NCI-H2196 (cell line): ENCODE measurements around the gene DNM3.

Experiments used
- DNase-seq: peaks from one replicate; lab custom pipeline; 2025; ENCODE audit not compliant: unreplicated experiment; lab: John Stamatoyannopoulos, UW

Gene DNM3

GRCh38 chr1:171966426-171967220 is 125.3 kb downstream of the DNM3 start:
- DNase-seq: no peak

DNA sequence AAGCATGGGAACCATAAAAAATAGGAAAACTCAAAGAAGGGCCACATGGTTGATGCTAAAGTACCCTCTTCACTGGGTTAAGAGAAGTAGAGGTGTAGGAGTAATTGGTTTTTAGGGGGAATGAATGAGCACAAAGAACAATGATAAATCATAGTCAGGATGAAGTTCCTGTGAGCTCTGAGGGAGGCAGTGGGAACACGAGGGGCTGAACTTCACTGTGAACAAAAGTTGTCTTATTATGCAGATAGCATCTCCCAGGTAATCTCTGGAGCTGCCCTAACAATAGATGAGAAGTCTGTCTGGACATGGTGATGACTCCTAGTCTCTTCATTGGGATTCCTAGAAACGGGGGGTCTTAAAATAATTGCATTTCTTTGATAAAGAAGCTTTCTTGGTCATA is 127.9 kb downstream of the DNM3 start:
- no peak for DNase-seq

- no peak for DNase-seq
Measured at GRCh38 chr1:171969813-171970212, 128.5 kb downstream of the DNM3 start.

DNA sequence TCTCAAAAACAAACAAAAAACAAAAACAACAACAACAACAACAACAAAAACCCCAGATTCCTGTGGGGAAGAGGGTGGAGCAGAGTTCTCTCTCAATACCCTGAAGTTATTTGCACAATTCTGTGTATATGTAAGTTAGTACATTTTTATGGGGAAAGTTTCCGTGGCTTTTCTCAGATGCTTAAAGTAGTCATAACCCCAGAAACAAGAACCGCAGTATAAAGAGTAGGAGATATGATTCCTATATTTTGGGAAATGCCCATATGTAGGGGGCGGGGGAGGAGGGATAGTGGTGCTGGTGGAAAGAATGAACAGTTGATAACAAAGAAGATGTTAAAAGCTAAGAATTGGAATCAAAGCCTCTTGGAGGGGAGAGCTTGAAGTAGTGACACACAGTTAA is 131.5 kb downstream of the DNM3 start:
- DNase-seq: no peak

DNA sequence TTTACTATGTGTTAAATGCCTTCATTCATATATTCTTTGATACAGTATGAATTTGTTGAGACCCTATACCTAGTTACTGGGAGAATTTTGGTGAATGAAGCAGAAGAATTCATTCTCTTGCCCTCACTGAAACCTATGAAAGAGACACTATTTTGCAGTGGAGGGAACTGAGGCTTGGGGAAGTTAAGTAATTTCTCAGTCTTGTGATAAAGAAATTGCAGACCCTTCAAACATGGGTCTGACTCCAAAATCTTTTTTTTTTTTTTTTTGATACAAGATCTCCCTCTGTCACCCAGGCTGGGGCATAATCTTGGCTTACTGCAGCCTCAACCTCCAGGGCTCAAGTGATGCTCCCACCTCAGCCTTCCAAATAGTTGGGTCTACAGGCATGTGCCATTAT is 132.1 kb downstream of the DNM3 start:
- DNase-seq: no peak

DNA sequence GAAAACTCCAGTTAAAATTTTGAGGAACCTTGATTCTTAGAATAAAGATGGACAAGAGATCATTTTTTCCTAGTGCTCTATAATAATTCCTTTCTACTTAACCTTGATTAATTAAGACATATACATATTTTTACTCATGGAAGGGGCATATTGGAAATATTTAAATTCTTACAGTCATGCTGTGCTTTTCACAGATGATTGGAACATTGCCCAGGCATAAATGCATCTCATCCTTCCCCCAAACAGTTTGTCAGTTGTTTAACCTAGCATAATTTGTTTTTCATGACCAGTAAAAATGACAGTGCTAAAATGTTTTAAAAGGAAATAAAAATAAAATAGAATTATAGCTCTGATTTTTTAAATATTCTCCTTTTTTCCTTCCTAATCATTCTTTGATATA is 140.0 kb downstream of the DNM3 start:
- DNase-seq: no peak

GRCh38 chr1:171983584-171983983 is 142.3 kb downstream of the DNM3 start:
- peak; percentile 4 for DNase-seq

GRCh38 chr1:171984262-171984661 is 143.0 kb downstream of the DNM3 start:
- no peak for DNase-seq

DNA sequence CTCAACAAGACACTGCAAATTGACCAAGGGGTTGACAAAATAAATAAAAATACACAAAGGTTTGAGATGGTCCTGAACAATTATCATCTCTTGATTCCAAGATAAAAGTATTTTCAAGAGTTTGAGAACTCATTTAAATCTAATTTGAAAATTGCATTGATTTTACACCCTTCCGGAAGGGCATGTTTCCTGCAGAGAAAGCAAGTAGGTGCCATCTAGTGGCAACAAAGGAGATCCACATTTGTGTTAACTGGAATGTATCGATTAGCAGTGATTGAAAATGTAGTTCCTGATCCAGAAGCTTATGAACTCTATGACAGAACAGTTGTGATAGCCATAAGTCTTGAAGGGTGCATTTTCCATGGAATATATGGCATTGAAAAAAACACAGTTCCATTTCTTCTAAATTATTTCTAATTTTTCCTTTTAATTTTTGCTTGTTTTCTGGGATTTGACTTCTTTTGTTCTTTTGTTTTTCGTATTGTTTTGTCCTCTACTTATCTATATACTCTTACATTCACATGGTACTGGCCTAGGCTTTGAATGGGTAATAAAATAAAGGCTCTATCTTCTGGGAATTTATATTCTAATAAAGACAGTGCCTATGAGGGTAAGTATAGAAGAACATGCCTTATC is 143.7 kb downstream of the DNM3 start:
- peak; percentile 35 for DNase-seq

GRCh38 chr1:171985639-171986038 is 144.3 kb downstream of the DNM3 start:
- no peak for DNase-seq

- no peak for DNase-seq
Measured at GRCh38 chr1:171988243-171988885, 147.1 kb downstream of the DNM3 start.

DNA sequence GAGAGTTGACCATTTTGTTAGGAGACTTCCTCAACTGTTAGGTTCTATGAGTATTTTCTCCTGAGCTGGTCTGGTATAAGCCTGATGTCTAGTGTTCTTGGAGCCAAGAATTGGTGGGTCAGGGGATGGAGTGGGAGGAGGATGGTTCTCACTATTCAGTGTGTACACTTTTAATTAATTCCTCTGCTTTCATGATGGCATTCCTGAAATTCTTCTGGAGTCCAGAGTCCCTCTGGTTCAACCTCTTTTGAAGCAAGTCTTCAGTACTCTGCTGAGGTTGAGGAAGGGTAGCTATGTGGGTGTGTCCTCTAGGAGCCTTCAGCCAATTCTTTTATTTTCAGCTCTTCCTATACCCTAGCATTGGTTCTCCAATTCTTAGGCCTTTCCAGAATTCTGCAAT is 149.1 kb downstream of the DNM3 start:
- no peak for DNase-seq

DNA sequence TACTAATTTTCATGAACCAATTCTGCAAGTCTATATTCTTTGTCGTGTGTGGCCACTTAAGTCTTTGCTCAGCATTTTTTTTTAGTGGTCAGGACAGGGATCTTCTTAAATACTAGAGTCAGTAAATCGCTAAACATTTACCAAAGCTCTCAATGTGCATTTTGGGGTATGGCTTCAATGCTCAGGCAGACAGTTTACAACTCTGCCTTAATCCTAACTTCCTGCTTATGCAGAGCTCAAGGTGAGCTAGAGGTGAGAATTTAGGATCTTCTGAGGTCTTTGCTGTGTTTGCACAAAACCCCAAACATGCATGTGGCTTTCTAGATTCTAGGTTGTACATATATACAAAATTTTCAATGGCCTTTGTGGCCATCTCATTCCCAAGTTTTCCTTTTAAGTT is 153.0 kb downstream of the DNM3 start:
- no peak for DNase-seq

GRCh38 chr1:171995573-171995972 is 154.3 kb downstream of the DNM3 start:
- DNase-seq: no peak

- DNase-seq: no peak
Measured at GRCh38 chr1:171997936-171998335, 156.6 kb downstream of the DNM3 start.

GRCh38 chr1:171998711-171999110 is 157.4 kb downstream of the DNM3 start:
- DNase-seq: no peak

GRCh38 chr1:171999756-172000155 is 158.5 kb downstream of the DNM3 start:
- DNase-seq: no peak

GRCh38 chr1:172001288-172001687 is 160.0 kb downstream of the DNM3 start:
- DNase-seq: no peak

DNA sequence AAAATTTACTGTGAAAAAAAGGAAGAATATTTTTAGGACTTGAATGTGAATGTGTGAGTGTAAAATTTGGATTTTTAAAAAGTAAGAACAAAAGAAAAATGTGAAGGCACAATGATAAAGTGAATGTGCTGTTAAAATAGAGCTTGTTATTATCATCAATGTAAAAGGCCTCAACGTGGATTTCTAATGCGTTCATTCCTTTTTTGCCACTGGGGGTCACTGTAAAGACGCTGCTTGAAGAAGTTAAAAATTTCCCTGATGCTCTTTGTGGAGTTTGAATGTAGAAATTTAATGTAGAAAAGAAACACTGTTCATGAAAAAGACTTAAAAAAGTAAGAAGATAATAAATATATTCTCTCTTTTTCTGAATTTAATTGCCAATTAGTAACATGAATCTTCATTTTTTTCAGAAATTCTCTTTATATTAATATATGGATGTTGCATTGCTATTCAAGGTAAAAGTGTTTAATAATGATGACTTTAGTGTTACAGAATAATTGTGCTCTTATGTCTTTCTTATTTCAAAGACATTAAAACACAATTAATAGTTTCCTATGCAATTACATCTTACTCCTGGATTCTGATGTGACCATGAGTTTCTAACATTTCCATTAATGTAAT is 161.5 kb downstream of the DNM3 start:
- peak; percentile 16 for DNase-seq

- no peak for DNase-seq
Measured at GRCh38 chr1:172003766-172004530, 162.7 kb downstream of the DNM3 start.

- DNase-seq: no peak
Measured at GRCh38 chr1:172004671-172005070, 163.4 kb downstream of the DNM3 start.
